Upper lobe of left lung (tissue), 6 donors: ENCODE results near the gene MVB12B. TPM values are rescaled to one million over a fixed set of nuclear protein-coding genes. Genes with fewer than 3 reads are reported as not detected.

Experiments
- ATAC-seq, 2 donors: fragments of 200-7000 bp; cut with Tn5 transposase; one replicate each; pipeline ENCODE4 v1.9.1; 2022; ENCODE audit warnings: mild to moderate bottlenecking in 2 of 2, moderate library complexity in 2 of 2; ENCODE audit not compliant: low FRiP score in 2 of 2
- DNase-seq, 2 donors: peaks; one replicate each; pipeline ENCODE4 v3.0.0-alpha.2; 2019 to 2020
- H3K27ac ChIP-seq, 4 donors: fragments of 200-600 bp; sonication (generic); one replicate each; pipeline ENCODE4 v1.5.1; 2016 to 2019
- H3K27me3 ChIP-seq, 4 donors: fragments of 200-600 bp; sonication (generic); one replicate each; pipeline ENCODE4 v1.5.1; 2017 to 2019
- H3K36me3 ChIP-seq, 4 donors: fragments of 200-600 bp; sonication (generic); one replicate each; pipeline ENCODE4 v1.5.1; 2016 to 2019
- H3K4me1 ChIP-seq, 4 donors: fragments of 200-600 bp; sonication (generic); one replicate each; pipeline ENCODE4 v1.5.1; 2018 to 2019
- H3K4me3 ChIP-seq, 4 donors: fragments of 200-600 bp; sonication (generic); one replicate each; pipeline ENCODE4 v1.5.1; 2017 to 2019; ENCODE audit warnings: mild to moderate bottlenecking in 2 of 4, moderate library complexity in 1 of 4
- H3K9me3 ChIP-seq, 4 donors: fragments of 200-600 bp; sonication (generic); one replicate each; pipeline ENCODE4 v1.5.1; 2018 to 2019
- CTCF ChIP-seq, 6 experiments: fragments of 450-650 bp in 4 of 6; fragments of 200-600 bp in 2 of 6; sonication (generic) in 2 of 6; IDR thresholded peaks; one replicate each; pipeline ENCODE4 v1.5.1; 2016 to 2019; ENCODE audit warnings: antibody characterized with exemption in 6 of 6
- EP300 ChIP-seq, 4 donors: sonication (generic); formaldehyde crosslinking; IDR thresholded peaks; one replicate each; pipeline ENCODE4 v1.5.1; 2017; ENCODE audit warnings: antibody characterized with exemption in 4 of 4, control low read depth in 2 of 4
- POLR2A ChIP-seq, 4 donors: fragments of 450-650 bp; IDR thresholded peaks; one replicate each; pipeline ENCODE4 v1.5.1; 2016 to 2017; ENCODE audit warnings: antibody characterized with exemption in 4 of 4, mild to moderate bottlenecking in 2 of 4
- POLR2AphosphoS5 ChIP-seq, 2 donors: sonication (generic); formaldehyde crosslinking; IDR thresholded peaks; one replicate each; pipeline ENCODE4 v1.5.1; 2017; ENCODE audit warnings: antibody characterized with exemption in 2 of 2
- WGBS, 2 donors: methylation state at CpG; one replicate each; pipeline ENCODE4 v1.1.5; 2017 to 2018; 5-methylcytosine and 5-hydroxymethylcytosine counted together
- total RNA-seq, 6 donors: library from RNA; depleted of rRNA in 4 of 6; stranded (reverse); fragments of >200 nt in 4 of 6; gene quantifications; one replicate each; pipeline versions ENCODE4 v1.1.0 to v1.2.1, GENCODE V29; 2016 to 2021
- donor health status: DM: no; HTN: no; CAD: no; lungs with moderate emphysema.
- donor health status: DM: no; HTN: yes; CAD: no; lungs with severe emphysema.

MVB12B gene
- total RNA-seq, 6 donors from 2014 or later = 36.7 to 60.7 (median 41.0) TPM

GRCh38 chr9:126291925-126292324 lies 34.7 kb upstream of the MVB12B start:
- ATAC-seq = no peak
- DNase-seq = no peak
- no peak for TF ChIP-seq POLR2A (IDR thresholded peaks at IDR 0.05)
- no peak for TF ChIP-seq CTCF (IDR thresholded peaks at IDR 0.05)
- no peak for TF ChIP-seq EP300 (IDR thresholded peaks at IDR 0.05)
- no peak for TF ChIP-seq POLR2AphosphoS5 (IDR thresholded peaks at IDR 0.05)
- Histone ChIP-seq H3K27me3 (no peaks in the 10 kb centered on the region), H3K9me3 (no peaks in the 10 kb centered on the region), H3K4me3 (no peak overlapping the region), H3K27ac (no peak overlapping the region), H3K4me1 (no peaks in the 10 kb centered on the region), H3K36me3 (no peaks in the 10 kb centered on the region)
- WGBS, 2 donors = 91% methylated on average over 4 of the region's 4 CpGs

GRCh38 chr9:126292736-126293521 lies 33.7 kb upstream of the MVB12B start:
- no peaks in the 10 kb centered on the region for H3K9me3 ChIP-seq
- no peak overlapping the region for H3K4me3 ChIP-seq
- no peaks in the 10 kb centered on the region for H3K27me3 ChIP-seq
- no peak overlapping the region for H3K27ac ChIP-seq
- peak in 1 of 2 donors; percentile 20 for DNase-seq
- 82 to 86% methylated on average over 11 to 16 of the region's 16 CpGs for WGBS, 2 donors
- H3K36me3 ChIP-seq = no peaks in the 10 kb centered on the region
- TF ChIP-seq POLR2AphosphoS5 (IDR thresholded peaks at IDR 0.05) (no peak), CTCF (IDR thresholded peaks at IDR 0.05) (no peak), EP300 (IDR thresholded peaks at IDR 0.05) (no peak), POLR2A (IDR thresholded peaks at IDR 0.05) (no peak)
- no peaks in the 10 kb centered on the region for H3K4me1 ChIP-seq
- no peak for ATAC-seq

- no peak overlapping the region for H3K4me3 ChIP-seq
- no peaks in the 10 kb centered on the region for H3K27me3 ChIP-seq
- H3K9me3 ChIP-seq = no peaks in the 10 kb centered on the region
- no peak for ATAC-seq
- peak in 1 of 2 donors; percentile 45 for DNase-seq
- 53 to 71% methylated on average over 5 to 8 of the region's 9 CpGs for WGBS, 2 donors
- no peaks in the 10 kb centered on the region for H3K36me3 ChIP-seq
- H3K4me1 ChIP-seq = no peaks in the 10 kb centered on the region
- no peak for TF ChIP-seq POLR2A (IDR thresholded peaks at IDR 0.05)
- no peak for TF ChIP-seq EP300 (IDR thresholded peaks at IDR 0.05)
- no peak for TF ChIP-seq CTCF (IDR thresholded peaks at IDR 0.05)
- no peak for TF ChIP-seq POLR2AphosphoS5 (IDR thresholded peaks at IDR 0.05)
- H3K27ac ChIP-seq = no peak overlapping the region
Measured at GRCh38 chr9:126293522-126293889, 33.1 kb upstream of the MVB12B start.

GRCh38 chr9:126294331-126295081 lies 32.1 kb upstream of the MVB12B start:
- H3K27ac ChIP-seq = no peak overlapping the region
- H3K4me3 ChIP-seq = no peak overlapping the region
- no peaks in the 10 kb centered on the region for H3K9me3 ChIP-seq
- H3K27me3 ChIP-seq = no peaks in the 10 kb centered on the region
- no peaks in the 10 kb centered on the region for H3K36me3 ChIP-seq
- ATAC-seq = no peak
- 88 to 90% methylated on average over 13 to 15 of the region's 15 CpGs for WGBS, 2 donors
- DNase-seq = no peak
- TF ChIP-seq POLR2AphosphoS5 (IDR thresholded peaks at IDR 0.05) (no peak), CTCF (IDR thresholded peaks at IDR 0.05) (no peak), EP300 (IDR thresholded peaks at IDR 0.05) (no peak), POLR2A (IDR thresholded peaks at IDR 0.05) (no peak)
- H3K4me1 ChIP-seq = no peaks in the 10 kb centered on the region
